HepG2 (cell line): ENCODE results near the gene SMARCA4. TPM values are rescaled to one million over a fixed set of nuclear protein-coding genes. Genes with fewer than 3 reads are reported as not detected.

Source experiments
- FOXA3 ChIP-seq: IDR thresholded peaks from 2 replicates; pipeline ENCODE4 v1.6.1; 2016; ENCODE audit warnings: missing genetic modification reagents, missing compliant biosample characterization
- FOXK1 ChIP-seq: sonication (generic); formaldehyde crosslinking; IDR thresholded peaks from 2 replicates; pipeline ENCODE4 v1.4.0; 2020; ENCODE audit warnings: low read depth, missing genetic modification reagents, borderline replicate concordance
- GATAD1 ChIP-seq: IDR thresholded peaks from 2 replicates; pipeline ENCODE4 v1.6.1; 2016; ENCODE audit warnings: missing genetic modification reagents, missing compliant biosample characterization
- JARID2 ChIP-seq: sonication (generic); formaldehyde crosslinking; IDR thresholded peaks from 2 replicates; pipeline ENCODE4 v1.8.1; 2023; ENCODE audit warnings: missing genetic modification reagents, inconsistent platforms; ENCODE audit not compliant: insufficient replicate concordance
- MAFG ChIP-seq: sonication (generic); formaldehyde crosslinking; IDR thresholded peaks from 2 replicates; pipeline ENCODE4 v1.5.1; 2020; ENCODE audit warnings: mild to moderate bottlenecking, missing genetic modification reagents
- MIER3 ChIP-seq: IDR thresholded peaks from 2 replicates; pipeline ENCODE4 v1.6.1; 2016; ENCODE audit warnings: missing compliant biosample characterization, borderline replicate concordance
- NFYC ChIP-seq: IDR thresholded peaks from 2 replicates; pipeline ENCODE4 v1.6.1; 2016; ENCODE audit warnings: missing genetic modification reagents, missing compliant biosample characterization
- RARA ChIP-seq: IDR thresholded peaks from 2 replicates; pipeline ENCODE4 v1.6.1; 2016; ENCODE audit warnings: missing genetic modification reagents, missing compliant biosample characterization
- RORA ChIP-seq: sonication (generic); formaldehyde crosslinking; IDR thresholded peaks from 2 replicates; pipeline ENCODE4 v1.5.0; 2020; ENCODE audit warnings: mild to moderate bottlenecking, missing genetic modification reagents, moderate library complexity
- SAP130 ChIP-seq: IDR thresholded peaks from 2 replicates; pipeline ENCODE4 v1.6.1; 2016; ENCODE audit warnings: low read depth
- SMARCC2 ChIP-seq: fragments of 450-650 bp; IDR thresholded peaks from 2 replicates; pipeline ENCODE4 v1.6.1; 2017; ENCODE audit warnings: antibody characterized with exemption, mild to moderate bottlenecking
- SMC3 ChIP-seq: IDR thresholded peaks from 2 replicates; pipeline ENCODE4 v1.6.1; 2011; ENCODE audit warnings: low read length, improper control_type of control experiment
- SP5 ChIP-seq: IDR thresholded peaks from 2 replicates; pipeline ENCODE4 v1.6.1; 2016; ENCODE audit warnings: low read depth, borderline replicate concordance
- ZMYM3 ChIP-seq: sonication (generic); formaldehyde crosslinking; IDR thresholded peaks from 2 replicates; pipeline ENCODE4 v1.5.1; 2020; ENCODE audit warnings: mild to moderate bottlenecking, missing genetic modification reagents
- ZNF143 ChIP-seq: sonication (generic); formaldehyde crosslinking; IDR thresholded peaks from 2 replicates; pipeline ENCODE4 v1.4.0; 2020; ENCODE audit warnings: missing genetic modification reagents
- ZNF18 ChIP-seq: sonication (generic); formaldehyde crosslinking; IDR thresholded peaks from 2 replicates; pipeline ENCODE4 v1.8.0; 2022; ENCODE audit warnings: mild to moderate bottlenecking, missing genetic modification reagents; ENCODE audit not compliant: insufficient replicate concordance
- ZNF350 ChIP-seq: sonication (generic); formaldehyde crosslinking; IDR thresholded peaks from 2 replicates; pipeline ENCODE4 v1.4.0; 2020; ENCODE audit warnings: mild to moderate bottlenecking, low read depth, missing genetic modification reagents, borderline replicate concordance
- ZNF577 ChIP-seq: sonication (generic); formaldehyde crosslinking; IDR thresholded peaks from 2 replicates; pipeline ENCODE4 v1.4.0; 2020; ENCODE audit warnings: mild to moderate bottlenecking, low read depth, missing genetic modification reagents, borderline replicate concordance
- ZNF878 ChIP-seq: sonication (generic); formaldehyde crosslinking; IDR thresholded peaks from 2 replicates; pipeline ENCODE4 v1.8.1; 2023; ENCODE audit warnings: mild to moderate bottlenecking, missing genetic modification reagents, moderate library complexity
- ZSCAN25 ChIP-seq: sonication (generic); formaldehyde crosslinking; IDR thresholded peaks from 2 replicates; pipeline ENCODE4 v1.8.0; 2022; ENCODE audit warnings: mild to moderate bottlenecking, missing genetic modification reagents
- polyA plus RNA-seq, 8 experiments: library from polyadenylated mRNA; depleted of rRNA in 3 of 8; stranded (reverse) in 7 of 8; unstranded in 1 of 8; fragments of >200 nt; fragmentation: Illumina TruSeq in 4 of 8; extraction: Trizol in 4 of 8; gene quantifications; 2 replicates each; pipeline versions ENCODE4 v1.2.1 to v1.2.3, GENCODE V29; 2011 to 2016; ENCODE audit warnings: low read depth in 4 of 8, missing spikeins in 1 of 8, mixed read lengths in 1 of 8; ENCODE audit not compliant: insufficient read depth in 1 of 8
- total RNA-seq, 5 experiments: library from RNA; depleted of rRNA; stranded (reverse); fragments of >200 nt; fragmentation: Illumina TruSeq; extraction: Trizol; gene quantifications; 2 replicates each; pipeline ENCODE4 v1.2.3, GENCODE V29; 2016; ENCODE audit warnings: low read depth in 1 of 5
- TF ChIP-seq, protein P1 (sequence below): sonication (generic); formaldehyde crosslinking; IDR thresholded peaks from 2 replicates; pipeline ENCODE4 v1.9.0; 2022; ENCODE audit warnings: low read depth, missing genetic modification reagents
- TF ChIP-seq, protein P2 (sequence below): sonication (generic); formaldehyde crosslinking; IDR thresholded peaks from 2 replicates; pipeline ENCODE4 v1.4.0; 2020; ENCODE audit warnings: missing genetic modification reagents, mild to moderate bottlenecking, borderline replicate concordance

Gene SMARCA4
- total and polyA plus RNA-seq, 2 of the 13 experiments (the other 11 are each of a cell fraction or from before 2014, with no cell fraction given), result 25.4 to 45.9 TPM

- TF ChIP-seq, protein P1, sequence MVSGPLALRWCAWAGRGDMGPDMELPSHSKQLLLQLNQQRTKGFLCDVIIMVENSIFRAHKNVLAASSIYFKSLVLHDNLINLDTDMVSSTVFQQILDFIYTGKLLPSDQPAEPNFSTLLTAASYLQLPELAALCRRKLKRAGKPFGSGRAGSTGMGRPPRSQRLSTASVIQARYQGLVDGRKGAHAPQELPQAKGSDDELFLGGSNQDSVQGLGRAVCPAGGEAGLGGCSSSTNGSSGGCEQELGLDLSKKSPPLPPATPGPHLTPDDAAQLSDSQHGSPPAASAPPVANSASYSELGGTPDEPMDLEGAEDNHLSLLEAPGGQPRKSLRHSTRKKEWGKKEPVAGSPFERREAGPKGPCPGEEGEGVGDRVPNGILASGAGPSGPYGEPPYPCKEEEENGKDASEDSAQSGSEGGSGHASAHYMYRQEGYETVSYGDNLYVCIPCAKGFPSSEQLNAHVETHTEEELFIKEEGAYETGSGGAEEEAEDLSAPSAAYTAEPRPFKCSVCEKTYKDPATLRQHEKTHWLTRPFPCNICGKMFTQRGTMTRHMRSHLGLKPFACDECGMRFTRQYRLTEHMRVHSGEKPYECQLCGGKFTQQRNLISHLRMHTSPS (CRISPR knock-in tag), result no peak
- TF ChIP-seq SMC3, result no peak
- TF ChIP-seq ZNF143 (CRISPR knock-in tag), result no peak
- TF ChIP-seq ZNF577 (CRISPR knock-in tag), result no peak
- no peak for TF ChIP-seq SMARCC2
- no peak for TF ChIP-seq RORA (CRISPR knock-in tag)
- TF ChIP-seq RARA (CRISPR knock-in tag), result peak; percentile 22; the same call in 1 of the 2 replicates
- no peak for TF ChIP-seq ZNF878 (CRISPR knock-in tag)
- TF ChIP-seq, protein P2, sequence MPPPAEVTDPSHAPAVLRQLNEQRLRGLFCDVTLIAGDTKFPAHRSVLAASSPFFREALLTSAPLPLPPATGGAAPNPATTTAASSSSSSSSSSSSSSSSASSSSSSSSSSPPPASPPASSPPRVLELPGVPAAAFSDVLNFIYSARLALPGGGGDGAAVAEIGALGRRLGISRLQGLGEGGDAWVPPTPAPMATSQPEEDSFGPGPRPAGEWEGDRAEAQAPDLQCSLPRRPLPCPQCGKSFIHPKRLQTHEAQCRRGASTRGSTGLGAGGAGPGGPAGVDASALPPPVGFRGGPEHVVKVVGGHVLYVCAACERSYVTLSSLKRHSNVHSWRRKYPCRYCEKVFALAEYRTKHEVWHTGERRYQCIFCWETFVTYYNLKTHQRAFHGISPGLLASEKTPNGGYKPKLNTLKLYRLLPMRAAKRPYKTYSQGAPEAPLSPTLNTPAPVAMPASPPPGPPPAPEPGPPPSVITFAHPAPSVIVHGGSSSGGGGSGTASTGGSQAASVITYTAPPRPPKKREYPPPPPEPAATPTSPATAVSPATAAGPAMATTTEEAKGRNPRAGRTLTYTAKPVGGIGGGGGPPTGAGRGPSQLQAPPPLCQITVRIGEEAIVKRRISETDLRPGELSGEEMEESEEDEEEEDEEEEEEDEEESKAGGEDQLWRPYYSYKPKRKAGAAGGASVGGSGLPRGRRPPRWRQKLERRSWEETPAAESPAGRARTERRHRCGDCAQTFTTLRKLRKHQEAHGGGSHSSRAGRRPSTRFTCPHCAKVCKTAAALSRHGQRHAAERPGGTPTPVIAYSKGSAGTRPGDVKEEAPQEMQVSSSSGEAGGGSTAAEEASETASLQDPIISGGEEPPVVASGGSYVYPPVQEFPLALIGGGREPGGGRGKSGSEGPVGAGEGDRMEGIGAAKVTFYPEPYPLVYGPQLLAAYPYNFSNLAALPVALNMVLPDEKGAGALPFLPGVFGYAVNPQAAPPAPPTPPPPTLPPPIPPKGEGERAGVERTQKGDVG (CRISPR knock-in tag), result no peak
- no peak; the same call in 1 of the 2 replicates for TF ChIP-seq MIER3
- no peak for TF ChIP-seq ZMYM3 (CRISPR knock-in tag)
- no peak; the same call in 1 of the 2 replicates for TF ChIP-seq NFYC (CRISPR knock-in tag)
- no peak for TF ChIP-seq MAFG (CRISPR knock-in tag)
- peak; percentile 68 for TF ChIP-seq GATAD1
- TF ChIP-seq ZSCAN25 (CRISPR knock-in tag), result peak; percentile 64; the same call in 1 of the 2 replicates
- TF ChIP-seq SP5 (CRISPR knock-in tag), result peak; percentile 17; the same call in 1 of the 2 replicates
- peak; percentile 24; the same call in 1 of the 2 replicates for TF ChIP-seq FOXA3 (CRISPR knock-in tag)
- no peak for TF ChIP-seq JARID2
- no peak for TF ChIP-seq ZNF18 (CRISPR knock-in tag)
- 0 out of 2 replicates have a peak, but pooled peaks have one; percentile 13 for TF ChIP-seq FOXK1 (CRISPR knock-in tag)
- peak; percentile 80 for TF ChIP-seq ZNF350 (CRISPR knock-in tag)
- TF ChIP-seq SAP130 (CRISPR knock-in tag), result peak; percentile 61
These were observed at the start of gene SMARCA4 (continued) for GRCh38 chr19:10960314-10961072.
